ENCODE results near the gene IFNL1.
"Not testable (repeated sequence)": the region's sequence is repeated elsewhere in the genome, so short reads cannot be mapped to it uniquely, and the experiment has no call there.

DNA sequence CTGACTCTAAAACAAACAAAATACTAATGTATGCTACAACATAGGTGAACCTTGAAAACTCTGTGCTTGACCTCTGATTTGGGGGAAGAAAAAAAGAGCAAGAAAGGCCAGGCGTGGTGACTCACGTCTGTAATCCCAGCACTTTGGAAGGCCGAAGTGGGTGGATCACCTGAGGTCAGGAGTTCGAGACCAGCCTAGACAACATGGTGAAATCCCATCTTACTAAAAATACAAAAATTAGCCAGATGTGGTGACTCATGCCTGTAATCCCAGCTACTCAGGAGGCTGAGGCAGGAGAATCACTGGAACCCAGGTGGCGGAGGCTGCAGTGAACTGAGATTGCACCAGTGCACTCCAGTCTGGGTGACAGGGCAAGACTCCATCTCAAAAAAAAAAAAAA lies 22.3 kb upstream of the IFNL1 start:
- not testable (repeated sequence) for TF ChIP-seq CTCF (conservative IDR thresholded peaks at IDR 0.05); ZFX (IDR thresholded peaks at IDR 0.05)
